H1 (cell line): ENCODE measurements around the gene CPE.

ENCODE experiments used
- EGR1 ChIP-seq: IDR thresholded peaks from 2 replicates; pipeline ENCODE4 v1.6.1; 2011; ENCODE audit warnings: low read depth, low read length, borderline replicate concordance
- GABPA ChIP-seq: IDR thresholded peaks from 2 replicates; pipeline ENCODE4 v1.6.1; 2011; ENCODE audit warnings: mild to moderate bottlenecking, low read length, moderate library complexity, borderline replicate concordance; ENCODE audit not compliant: insufficient read depth
- MAX ChIP-seq: IDR thresholded peaks from 2 replicates; pipeline ENCODE4 v1.6.1; 2012; ENCODE audit warnings: inconsistent platforms
- NRF1 ChIP-seq: IDR thresholded peaks from 2 replicates; pipeline ENCODE4 v1.6.1; 2011; ENCODE audit warnings: mild to moderate bottlenecking, low read depth, low read length, improper control_type of control experiment
- POLR2A ChIP-seq, 2 experiments: IDR thresholded peaks; 1 replicate in 1 of 2; 2 replicates in 1 of 2; pipeline ENCODE4 v1.6.1; 2011; ENCODE audit warnings: low read depth in 2 of 2, low read length in 2 of 2, mild to moderate bottlenecking in 2 of 2; ENCODE audit errors: control extremely low read depth in 1 of 2

GRCh38 chr4:165336743-165337142 lies 42.1 kb upstream of the CPE start:
- no peak for TF ChIP-seq MAX
- TF ChIP-seq GABPA, result no peak
- TF ChIP-seq NRF1, result no peak
- no peak for TF ChIP-seq POLR2A (IDR thresholded peaks at IDR 0.05; ENCODE audit: control extremely low read depth in 1 of 2, low read depth in 2 of 2, low read length in 2 of 2)
- no peak for TF ChIP-seq EGR1
